ENCODE measurements around the gene GSN.

Gene GSN

GRCh38 chr9:121246821-121247561 lies 21.0 kb upstream of the GSN start:
- DNase-seq (ENCODE audit: low read depth in 2 of 2), result no peak

GRCh38 chr9:121249563-121249962 lies 18.4 kb upstream of the GSN start:
- no peak for DNase-seq (ENCODE audit: low read depth in 2 of 2)

- DNase-seq (ENCODE audit: low read depth in 2 of 2), result no peak
Measured at GRCh38 chr9:121252104-121252851, 15.7 kb upstream of the GSN start.

- no peak for DNase-seq (ENCODE audit: low read depth in 2 of 2)
Measured at GRCh38 chr9:121253162-121253561, 14.8 kb upstream of the GSN start.

- DNase-seq (ENCODE audit: low read depth in 2 of 2), result no peak
Measured at GRCh38 chr9:121253821-121254501, 14.0 kb upstream of the GSN start.

GRCh38 chr9:121259498-121259897 lies 8.5 kb upstream of the GSN start:
- no peak for DNase-seq (ENCODE audit: low read depth in 2 of 2)

- DNase-seq (ENCODE audit: low read depth in 2 of 2), result no peak
Measured at GRCh38 chr9:121259935-121260334, 8.0 kb upstream of the GSN start.

GRCh38 chr9:121260457-121261106 lies 7.4 kb upstream of the GSN start:
- no peak for DNase-seq (ENCODE audit: low read depth in 2 of 2)

GRCh38 chr9:121261107-121261460 lies 6.9 kb upstream of the GSN start:
- no peak for DNase-seq (ENCODE audit: low read depth in 2 of 2)

- DNase-seq (ENCODE audit: low read depth in 2 of 2), result no peak
Measured at GRCh38 chr9:121261755-121262154, 6.2 kb upstream of the GSN start.

- DNase-seq (ENCODE audit: low read depth in 2 of 2), result no peak
Measured at GRCh38 chr9:121262423-121262822, 5.5 kb upstream of the GSN start.

- DNase-seq (ENCODE audit: low read depth in 2 of 2), result no peak
Measured at GRCh38 chr9:121262953-121263352, 5.0 kb upstream of the GSN start.

- DNase-seq (ENCODE audit: low read depth in 2 of 2), result no peak
Measured at GRCh38 chr9:121266356-121266755, 1.6 kb upstream of the GSN start.

- DNase-seq (ENCODE audit: low read depth in 2 of 2), result no peak
Measured at GRCh38 chr9:121266906-121267650, 884 bp upstream of the GSN start.

GRCh38 chr9:121268598-121268850 lies 562 bp downstream of the GSN start:
- DNase-seq (ENCODE audit: low read depth in 2 of 2), result no peak

GRCh38 chr9:121268851-121269641 lies 1.1 kb downstream of the GSN start:
- no peak for DNase-seq (ENCODE audit: low read depth in 2 of 2)

- no peak for DNase-seq (ENCODE audit: low read depth in 2 of 2)
Measured at GRCh38 chr9:121269642-121270254, 1.8 kb downstream of the GSN start.

- no peak for DNase-seq (ENCODE audit: low read depth in 2 of 2)
Measured at GRCh38 chr9:121271368-121272341, 3.7 kb downstream of the GSN start.

GRCh38 chr9:121272401-121272948 lies 4.5 kb downstream of the GSN start:
- no peak for DNase-seq (ENCODE audit: low read depth in 2 of 2)
